NB4 (cell line): ENCODE results near the gene SPTAN1.

Experiments used
- CTCF ChIP-seq: IDR thresholded peaks from one replicate; pipeline ENCODE4 v1.5.1; 2012; ENCODE audit warnings: low read depth, low read length
- POLR2A ChIP-seq: IDR thresholded peaks from 2 replicates; pipeline ENCODE4 v1.6.1; 2011; ENCODE audit warnings: mild to moderate bottlenecking; ENCODE audit not compliant: insufficient read length; ENCODE audit errors: extremely low read depth

GRCh38 chr9:128575916-128576315, 23.5 kb downstream of the SPTAN1 start:
- TF ChIP-seq CTCF (no peak), POLR2A (no peak)
